Activated CD4-positive, CD25-positive, alpha-beta regulatory T cell (primary cell): ENCODE data around the gene REPS2.

Experiments used
- DNase-seq, 4 experiments: peaks; one replicate each; lab custom pipeline; 2025; lab: John Stamatoyannopoulos, UW

The REPS2 gene

DNA sequence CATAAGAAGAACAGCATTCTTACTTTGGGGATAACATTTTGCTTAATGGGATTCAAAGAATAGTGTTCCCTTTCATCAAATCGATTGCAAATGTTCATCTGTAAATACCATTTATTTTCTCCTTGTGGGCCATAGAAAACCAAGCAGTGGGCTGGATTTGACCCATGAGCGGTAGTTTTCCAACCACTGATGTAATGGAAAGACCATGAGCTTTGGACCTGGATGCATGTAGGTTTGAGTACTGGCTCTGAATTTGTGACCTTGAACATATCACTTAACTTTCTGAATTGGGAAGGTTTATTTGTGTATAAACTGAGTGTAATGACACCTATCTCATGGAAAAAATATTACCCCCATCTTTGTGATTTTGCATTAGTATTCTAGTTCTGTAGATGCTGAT, 54.3 kb downstream of the REPS2 start:
- no peak for DNase-seq

DNA sequence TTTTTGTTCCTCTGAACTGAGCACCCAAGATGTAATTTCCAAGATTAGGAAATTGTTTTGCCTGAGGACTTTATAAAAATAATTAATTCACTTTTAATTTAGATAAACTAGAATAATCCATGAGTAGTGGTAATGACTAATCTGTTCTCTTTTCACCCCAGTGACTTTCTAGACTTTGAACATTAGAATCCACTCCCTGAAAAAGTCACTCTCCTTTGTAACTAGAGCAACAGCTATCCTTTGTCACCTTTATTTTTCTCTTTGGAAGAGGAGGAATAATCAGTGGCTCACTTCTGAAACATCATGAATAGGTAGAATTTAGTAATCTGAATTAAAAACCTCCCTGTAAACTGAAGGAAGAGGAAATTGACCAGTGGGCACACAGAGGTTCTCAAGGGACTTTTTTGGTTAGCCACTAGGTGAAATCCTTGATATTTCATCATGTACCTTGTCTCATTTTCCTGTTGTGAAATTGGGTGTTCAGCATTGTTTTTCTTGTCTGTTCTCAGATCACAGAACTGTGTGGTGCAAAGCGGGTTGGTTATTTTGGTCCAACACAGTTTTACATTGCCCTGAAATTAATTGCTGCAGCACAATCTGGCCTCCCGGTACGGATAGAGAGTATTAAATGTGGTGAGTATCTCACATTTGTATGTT, 59.4 kb downstream of the REPS2 start:
- no peak for DNase-seq

DNA sequence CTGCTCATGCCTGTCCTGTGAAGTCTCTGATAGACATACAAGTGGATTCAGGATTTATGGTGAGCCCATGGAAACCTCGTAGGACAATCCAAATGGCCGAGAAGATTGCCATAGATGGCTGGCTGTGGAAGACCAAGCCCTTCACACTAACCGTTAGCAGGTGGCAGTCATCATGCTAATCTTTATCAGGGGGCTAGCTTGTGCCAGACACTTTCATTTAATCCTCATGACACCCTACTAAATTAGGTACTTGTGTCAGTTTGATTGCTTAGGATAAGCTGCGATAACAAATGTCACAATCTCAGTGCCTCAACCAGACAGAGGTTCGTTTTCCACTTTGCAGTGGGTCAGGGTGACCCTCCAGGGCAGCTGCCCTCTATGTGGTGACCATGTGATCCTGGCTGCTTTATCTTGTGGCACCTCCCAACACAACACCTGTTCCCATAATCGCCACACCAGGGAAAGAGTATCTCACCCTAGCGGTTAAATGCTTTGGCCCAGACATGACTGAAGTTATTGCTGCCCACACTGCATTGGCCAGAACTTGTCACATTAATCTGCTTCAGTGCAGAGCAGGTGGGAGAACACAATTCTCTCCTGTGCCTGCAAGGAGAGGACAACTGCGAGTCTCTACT, 60.8 kb downstream of the REPS2 start:
- no peak for DNase-seq

DNA sequence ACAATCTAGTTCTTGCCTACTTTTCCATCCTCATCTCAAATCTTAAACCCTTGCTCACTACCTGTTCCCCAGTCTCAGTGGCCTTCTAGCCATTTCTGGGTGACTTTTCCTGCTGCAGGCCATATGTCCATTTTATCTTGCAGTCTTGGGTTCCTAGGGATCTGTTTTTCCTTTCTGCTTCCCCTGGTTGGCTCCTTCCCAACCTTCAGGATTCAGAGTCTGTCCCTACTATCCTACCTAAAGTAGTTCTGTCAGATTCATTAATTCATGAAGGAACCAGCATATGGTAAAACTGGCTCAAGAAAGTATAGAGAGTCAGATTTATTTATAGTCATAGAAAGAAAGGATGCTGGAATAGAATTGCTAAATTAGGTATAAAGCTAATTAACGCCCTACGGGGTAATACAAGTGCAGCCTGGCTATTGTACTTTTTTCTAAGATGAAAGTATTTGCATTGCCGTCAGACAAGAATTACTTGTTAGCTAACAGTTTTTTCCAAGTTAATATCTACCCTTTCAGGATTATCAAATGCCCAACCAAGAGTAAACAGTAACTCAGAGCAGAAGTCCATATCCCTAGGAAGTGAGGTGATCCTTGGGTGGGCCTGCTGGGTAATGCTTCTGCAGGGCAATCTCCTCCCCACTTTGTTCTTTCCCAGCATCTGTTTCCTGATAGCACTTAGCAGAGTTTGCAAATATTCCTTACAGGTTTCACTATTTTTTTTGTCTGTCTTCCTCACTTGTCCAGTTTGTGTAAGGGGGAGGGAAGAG, 63.6 kb downstream of the REPS2 start:
- DNase-seq = no peak

DNA sequence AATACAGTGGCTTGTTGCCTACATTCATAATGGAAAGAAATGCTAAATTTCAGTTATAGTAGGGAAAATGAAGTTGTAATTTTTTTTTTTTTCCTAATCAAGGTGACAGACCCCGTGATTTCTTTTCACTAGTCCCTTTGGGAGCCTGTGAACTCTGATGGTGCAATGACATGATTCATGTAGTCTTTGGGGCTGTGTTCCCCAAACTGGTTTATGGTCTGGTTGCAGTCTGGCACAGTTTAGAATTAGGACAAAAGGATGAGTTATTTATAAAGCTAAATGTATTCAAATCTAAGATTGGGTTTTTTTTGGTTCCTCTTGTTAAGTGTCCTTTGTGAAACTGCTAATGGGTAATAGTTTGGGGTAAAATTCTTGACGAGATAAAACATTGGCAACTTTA, 66.0 kb downstream of the REPS2 start:
- no peak for DNase-seq

DNA sequence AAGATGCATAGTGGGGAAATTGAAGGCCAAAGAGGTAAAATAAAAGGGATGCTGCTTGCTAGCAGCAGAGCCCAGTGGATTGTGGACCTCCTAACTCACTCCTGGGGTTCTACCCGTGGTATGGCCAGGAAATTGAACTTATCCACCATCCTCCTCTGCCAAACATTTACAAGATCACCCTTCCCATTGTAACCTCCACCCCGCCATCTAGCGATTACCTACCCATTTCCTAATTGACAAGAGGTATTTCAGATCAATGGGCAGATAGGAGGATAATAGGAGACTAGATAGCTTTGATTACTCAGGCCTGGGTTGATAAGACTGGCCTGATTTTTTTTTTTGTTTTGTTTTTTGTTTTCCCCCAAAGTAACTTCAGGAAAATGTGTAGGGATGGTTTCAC, 67.8 kb downstream of the REPS2 start:
- no peak for DNase-seq

DNA sequence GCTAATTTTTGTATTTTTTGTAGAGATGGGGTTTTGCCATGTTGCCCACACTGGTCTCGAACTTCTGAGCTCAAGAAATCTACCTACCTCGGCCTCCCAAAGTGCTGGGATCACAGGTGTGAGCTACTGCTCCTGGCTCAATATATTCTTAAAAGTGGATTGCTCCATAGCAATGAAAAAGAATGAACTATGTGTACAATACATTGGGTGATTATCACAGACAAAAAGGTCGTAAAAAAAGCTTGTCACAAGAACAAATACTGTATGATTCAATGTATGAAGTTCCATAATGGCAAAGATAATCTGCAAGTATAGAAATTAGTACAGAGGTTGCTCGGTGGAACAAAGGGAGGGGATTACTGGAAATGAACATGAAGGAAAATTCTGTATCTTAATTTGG, 70.7 kb downstream of the REPS2 start:
- no peak for DNase-seq

DNA sequence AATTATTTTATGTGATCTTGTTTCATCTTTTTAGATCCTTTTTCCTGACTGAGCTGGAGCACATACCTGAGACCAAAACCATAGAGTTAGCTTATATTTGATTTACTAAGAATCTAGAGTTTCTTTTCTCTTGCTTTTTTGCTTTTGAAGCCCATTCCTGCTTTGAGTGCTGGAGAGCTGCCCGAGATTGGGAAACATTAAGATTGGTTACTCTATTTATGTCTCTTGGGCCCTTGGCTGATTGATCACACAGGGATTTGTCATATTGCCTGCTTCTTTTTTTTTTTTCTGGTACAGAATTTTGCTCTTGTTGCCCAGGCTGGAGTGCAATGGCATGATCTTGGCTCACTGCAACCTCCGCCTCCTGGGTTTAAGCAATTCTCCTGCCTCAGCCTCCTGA, 73.9 kb downstream of the REPS2 start:
- DNase-seq = no peak

DNA sequence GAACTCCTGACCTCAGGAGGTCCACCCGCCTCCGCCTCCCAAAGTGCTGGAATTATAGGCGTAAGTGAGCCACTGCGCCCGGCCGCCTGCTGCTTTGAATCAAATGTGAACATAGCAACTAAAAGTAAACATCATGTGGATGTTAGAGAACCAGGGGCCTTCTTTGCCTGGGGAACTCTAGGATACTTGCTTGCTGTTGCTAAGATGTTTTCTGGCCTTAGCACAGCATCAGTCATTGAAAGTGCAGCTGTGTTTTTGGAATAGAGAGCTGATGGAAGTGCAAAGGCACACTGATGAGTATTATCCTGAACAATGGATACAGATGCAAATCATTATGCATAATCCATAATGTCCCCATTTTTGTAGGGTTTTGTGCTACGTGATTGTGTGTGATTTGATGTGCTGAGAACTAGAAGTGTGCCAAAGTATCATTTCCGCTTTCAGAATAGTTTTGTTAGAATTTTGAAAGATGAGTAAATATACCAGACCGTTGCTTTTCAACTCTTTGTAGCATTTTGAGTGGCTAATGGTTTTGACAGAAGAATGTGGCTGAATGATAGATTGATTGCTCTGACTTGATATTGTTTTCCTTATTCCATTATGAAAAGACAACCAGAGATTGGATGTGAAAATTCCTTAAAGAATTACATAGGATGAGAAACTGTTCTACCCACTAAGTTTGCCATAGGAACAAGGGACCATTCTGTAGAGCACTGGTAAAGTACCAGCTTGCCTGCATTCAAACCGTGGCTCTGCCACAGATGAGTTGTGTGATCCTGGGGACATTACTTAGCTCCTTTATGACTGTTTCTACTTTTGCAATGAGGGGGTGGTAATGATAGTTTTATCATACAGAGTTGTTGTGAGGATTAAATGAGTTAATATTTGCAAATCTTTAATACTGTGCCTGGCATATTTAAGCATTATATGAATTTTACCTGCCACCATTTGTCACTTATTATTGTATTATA, 74.7 kb downstream of the REPS2 start:
- no peak for DNase-seq

DNA sequence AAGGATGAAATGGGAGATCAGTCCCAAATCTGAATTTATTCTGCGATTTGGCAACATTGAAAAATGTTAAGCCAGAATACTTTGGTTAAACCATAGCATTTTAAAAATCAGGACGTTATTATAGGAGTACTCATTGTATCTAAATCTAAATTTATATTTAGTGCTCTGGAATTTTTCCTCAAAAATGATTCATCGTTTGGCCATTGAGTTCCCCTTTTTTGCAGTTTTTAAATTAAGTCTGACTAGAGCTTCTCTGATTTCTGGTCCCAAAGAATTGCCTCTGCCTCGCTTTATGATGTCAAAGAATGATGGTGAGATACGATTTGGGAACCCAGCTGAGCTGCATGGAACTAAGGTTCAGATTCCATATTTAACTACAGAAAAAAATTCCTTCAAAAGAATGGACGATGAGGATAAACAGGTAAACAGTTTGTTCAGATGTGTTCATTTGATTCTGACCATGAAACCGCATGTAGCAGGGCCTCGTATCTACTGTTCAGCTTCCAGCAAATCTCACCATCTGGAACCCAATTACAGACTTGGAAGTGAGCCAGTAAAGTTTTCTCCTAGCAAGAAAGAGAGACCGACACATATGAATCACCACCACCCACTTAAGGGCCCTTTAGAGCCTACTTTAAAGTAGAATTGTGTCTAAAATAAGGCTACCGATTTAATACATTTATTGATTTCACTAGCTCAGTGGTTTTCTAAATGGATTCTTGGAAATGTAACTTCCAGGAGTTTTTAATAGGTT, 75.6 kb downstream of the REPS2 start:
- DNase-seq = no peak

DNA sequence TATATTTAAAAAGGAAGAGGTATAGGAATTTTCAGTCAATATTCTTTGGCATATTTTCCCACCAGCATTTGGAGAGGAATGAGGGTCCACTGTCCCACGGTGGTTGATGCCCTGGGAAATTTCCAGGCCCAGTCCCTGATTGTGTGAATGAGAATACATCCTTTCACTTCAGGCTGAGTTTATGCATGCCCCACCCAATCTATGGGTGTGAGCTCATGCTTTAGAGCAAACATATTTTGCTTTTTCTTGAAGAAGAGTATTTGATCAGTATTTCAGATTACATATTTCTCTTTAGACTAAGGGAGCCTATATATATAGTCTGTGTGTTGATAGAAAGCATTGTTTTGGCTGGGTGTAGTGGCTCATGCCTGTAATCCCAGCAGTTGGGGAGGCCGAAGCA, 77.2 kb downstream of the REPS2 start:
- DNase-seq = no peak

DNA sequence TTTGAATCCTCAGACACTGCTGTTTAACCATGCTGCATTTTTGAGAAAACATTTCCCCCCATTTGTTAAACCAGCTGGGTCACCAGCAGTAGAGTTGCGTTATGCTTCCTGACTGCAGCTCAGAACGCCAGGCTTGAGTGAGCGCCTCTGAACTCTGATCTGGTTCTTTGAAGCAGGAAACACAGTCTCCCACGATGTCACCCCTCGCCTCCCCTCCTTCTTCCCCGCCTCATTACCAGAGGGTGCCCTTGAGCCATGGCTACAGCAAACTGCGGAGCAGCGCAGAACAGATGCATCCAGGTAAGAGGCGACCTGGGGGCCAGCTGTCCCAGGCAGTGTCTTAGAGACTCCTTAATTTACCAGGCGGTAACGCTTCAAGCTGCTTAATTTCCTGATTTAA, 78.4 kb downstream of the REPS2 start:
- DNase-seq = no peak

DNA sequence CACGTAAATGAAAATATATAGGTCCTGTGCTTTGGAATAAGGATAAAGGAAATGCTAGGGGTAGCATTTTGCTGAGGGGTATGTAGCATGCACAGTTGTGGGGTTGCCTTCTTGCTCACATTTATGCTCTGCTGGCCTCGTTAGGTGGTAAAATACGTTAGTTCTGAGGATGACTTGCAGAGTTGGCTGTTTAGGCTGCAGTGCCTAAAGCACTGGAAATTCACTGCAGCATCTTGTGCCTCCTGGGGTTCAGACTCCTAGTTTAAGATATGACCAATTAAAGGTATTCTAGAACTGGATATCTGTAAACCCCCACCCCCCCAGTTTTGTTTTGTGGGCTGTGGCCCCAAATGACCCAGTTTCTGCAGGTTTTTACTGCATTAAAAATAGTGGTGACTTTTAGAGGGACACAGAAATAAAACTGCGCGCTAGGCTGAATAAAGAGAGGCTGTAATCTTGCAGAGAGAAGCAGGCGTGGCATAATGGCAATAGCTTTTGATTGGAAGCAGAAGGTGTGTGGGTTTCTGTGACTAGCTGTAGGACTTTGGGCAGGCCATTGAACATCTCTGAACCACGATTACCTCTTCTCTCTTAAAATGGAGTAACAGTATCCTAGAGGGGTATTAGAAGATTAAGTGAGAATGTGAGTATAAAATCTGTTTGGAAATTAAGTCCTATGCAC, 79.3 kb downstream of the REPS2 start:
- DNase-seq = no peak

DNA sequence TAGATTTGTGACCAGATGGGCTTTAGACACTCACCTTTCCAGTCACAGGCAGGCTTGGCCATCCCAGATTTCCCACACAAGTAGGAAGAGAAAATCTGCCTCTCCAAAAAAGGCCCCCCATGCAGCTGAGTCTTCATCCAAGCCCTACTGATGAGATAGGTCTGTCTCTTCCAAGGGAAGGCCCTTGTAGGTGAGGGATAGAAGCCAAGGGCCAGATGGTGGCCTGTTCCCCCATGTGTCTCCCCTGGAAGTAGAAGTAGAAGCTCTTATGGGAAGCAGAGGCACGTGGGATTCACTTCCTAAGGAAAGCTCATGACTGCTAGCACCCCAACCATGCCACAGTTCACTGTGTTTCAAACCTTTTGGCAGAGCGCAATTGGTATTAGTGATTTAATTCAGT, 81.5 kb downstream of the REPS2 start:
- DNase-seq = no peak

DNA sequence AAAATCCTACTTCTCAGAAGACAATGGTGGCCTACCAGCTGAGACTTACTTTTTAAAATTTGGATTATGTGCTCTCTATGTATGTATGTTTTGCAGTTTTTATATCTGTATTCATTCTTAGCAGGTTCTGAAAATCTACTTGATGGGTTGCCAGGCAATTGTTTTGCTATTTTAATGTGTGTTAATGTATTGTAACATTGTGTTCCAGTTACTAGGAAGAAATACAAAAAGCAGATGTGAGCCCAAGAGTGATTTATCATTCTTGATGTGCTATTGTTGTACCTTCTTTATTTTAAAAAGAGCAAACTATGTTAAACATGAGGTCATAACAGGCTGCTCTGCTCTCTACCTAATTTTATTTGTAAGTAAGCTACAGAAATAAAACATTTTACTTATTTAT, 81.9 kb downstream of the REPS2 start:
- DNase-seq = no peak

DNA sequence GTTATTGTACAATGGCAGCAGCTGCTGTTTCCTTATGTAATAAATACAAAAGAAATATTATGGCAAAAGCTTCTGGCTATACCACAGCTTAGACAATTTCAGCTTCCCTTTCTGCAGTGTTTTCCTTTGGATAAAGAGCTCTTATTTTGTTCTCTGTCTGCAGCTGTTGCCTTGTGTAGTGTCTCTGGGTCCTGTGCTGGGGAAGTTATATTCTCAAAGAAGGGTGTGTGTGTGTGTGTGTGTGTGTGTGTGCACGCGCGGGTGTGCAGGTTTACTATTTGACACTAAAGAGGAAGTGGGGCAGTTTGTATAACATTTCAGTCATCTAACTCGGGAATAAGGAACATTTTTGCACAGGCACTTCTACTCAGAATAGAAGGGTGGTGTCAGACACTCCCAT, 83.6 kb downstream of the REPS2 start:
- DNase-seq = no peak

DNA sequence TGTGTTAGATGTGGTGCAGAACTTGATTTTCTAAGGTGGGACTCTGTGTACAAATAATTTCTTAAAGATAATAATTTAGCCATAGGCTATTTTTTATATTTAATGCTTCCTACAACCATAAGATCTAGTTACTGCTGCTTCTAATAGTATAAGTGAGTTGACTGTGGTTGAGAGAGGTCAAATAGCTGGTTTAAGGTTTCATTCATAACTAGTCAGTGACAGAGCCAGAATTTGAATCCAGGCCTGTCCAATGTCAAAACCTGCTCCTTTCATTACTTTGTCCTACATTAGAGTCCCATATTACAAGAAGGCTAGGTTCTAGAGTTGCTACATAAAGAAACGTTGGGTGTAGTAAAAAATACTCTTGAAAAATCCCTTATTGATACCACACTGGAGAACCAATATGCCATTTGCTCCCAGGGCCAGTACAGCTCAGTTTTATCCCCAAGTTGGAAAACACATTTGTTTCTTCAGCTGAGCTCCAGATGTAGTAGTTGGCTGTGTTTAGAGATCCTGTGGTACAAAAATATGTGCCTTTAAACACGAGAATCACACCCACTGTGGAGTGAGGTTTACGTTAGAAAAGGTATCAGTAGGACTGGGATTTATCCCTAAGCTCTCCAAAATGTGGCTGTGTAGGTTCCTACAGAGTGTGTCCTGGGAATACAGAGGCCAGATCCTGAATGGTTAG, 84.3 kb downstream of the REPS2 start:
- no peak for DNase-seq

DNA sequence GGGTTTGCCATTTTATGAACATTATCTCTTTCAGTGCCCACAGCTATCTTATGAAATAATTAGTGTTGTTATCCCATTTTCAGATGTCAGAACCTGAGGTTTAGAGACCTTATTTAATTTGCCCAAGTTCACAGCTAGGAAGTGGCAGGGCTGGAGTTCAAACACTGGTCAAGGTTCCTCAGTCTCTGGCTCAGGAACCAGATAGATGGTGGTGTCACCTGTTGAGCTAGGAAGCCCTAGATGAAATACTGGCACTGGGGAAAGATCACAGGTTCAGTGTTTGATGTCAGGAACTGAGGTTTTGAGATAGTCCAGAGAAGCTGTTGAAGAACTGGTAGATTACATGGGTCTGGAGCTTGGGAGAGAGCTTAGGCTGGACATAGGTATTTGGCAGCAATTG, 85.4 kb downstream of the REPS2 start:
- no peak for DNase-seq

DNA sequence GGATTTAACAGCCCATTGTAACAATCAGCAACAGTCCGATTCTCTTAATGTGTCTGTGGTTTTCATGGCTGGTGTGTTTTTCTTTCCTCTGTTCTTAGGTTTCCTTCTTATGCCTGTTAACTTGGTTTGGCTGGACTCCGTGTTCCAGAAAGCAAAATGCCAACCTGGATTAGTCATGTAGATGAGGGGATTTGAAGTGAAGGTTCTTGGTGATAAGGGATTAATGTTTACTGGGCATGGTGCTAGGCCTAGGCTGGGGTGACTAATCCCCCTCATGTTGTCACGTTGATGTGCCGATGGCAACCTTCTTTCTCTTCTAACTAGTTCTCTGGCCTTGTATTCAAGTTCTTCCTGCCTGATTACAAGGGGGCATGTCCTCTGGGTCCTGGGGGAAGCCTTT, 85.9 kb downstream of the REPS2 start:
- DNase-seq = no peak

DNA sequence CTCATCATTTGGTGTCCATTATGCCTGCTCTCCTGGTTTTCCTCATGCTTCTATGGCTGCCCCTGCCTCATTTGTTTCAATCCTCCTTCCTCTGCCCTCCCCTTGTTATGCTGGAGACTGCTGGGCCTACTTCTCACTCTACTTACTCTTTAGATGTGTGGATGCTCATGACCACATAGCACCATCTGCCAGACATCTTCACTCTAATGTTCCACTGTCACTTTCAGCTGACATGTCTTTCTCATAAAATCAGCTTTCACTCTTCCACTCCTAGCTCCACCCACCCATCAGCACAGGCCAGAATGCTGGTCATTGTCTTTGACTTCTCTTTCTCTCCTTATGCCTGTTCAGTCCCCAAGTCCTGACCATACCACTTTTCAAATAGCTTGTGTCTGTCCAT, 86.8 kb downstream of the REPS2 start:
- DNase-seq = no peak
